ENCODE measurements around the gene RGCC. TPM values are rescaled to one million over a fixed set of nuclear protein-coding genes. Genes with fewer than 3 reads are reported as not detected.

RGCC gene
- total and polyA plus RNA-seq, 9 of the 15 experiments (the other 6 are each of a cell fraction or from before 2014, with no cell fraction given): 0.51 to 10.4 (median 5.8) TPM

- DNase-seq (ENCODE audit: extremely low read depth in 1 of 4, low spot score in 3 of 4) (peak in 3 of 4 experiments; percentile 7 to 25 (median 19)), ATAC-seq (peak; percentile 79), FAIRE-seq (no peak)
- peak overlapping the region; percentile 43 for H3K4me2 ChIP-seq (ENCODE audit: insufficient read depth, low read length)
- peaks cover 0 to 6% of the 10 kb centered on the region in 2 experiments; a peak in 2 of 5 replicates for H3K4me1 ChIP-seq (replicated peaks in 1 of 2; ENCODE audit: control insufficient read depth in 2 of 2, insufficient read depth in 2 of 2, low read length in 2 of 2)
- intact Hi-C loops (cut with micrococcal nuclease) (no loop called here), in situ Hi-C loops (cut with MboI) (no loop called here)
- H3K9me3 ChIP-seq (replicated peaks; ENCODE audit: control insufficient read depth, insufficient read depth, low read depth, low read length): no peaks in the 10 kb centered on the region
- H3K27me3 ChIP-seq (ENCODE audit: control insufficient read depth in 2 of 2, insufficient read depth in 2 of 2, low read length in 2 of 2): no peaks in the 10 kb centered on the region; a peak in 1 of 5 replicates
- H3K27ac ChIP-seq (ENCODE audit: extremely low read depth, low read depth, low read length): no peak overlapping the region
- WGBS (ENCODE audit: insufficient coverage, low coverage, missing lambda C conversion rate): 26% methylated on average over 8 of the region's 9 CpGs
- no peaks in the 10 kb centered on the region for H4K20me1 ChIP-seq (replicated peaks; ENCODE audit: control insufficient read depth, insufficient read depth, low read length)
- peaks cover 3% of the 10 kb centered on the region for H3K9me1 ChIP-seq (ENCODE audit: control insufficient read depth, insufficient read depth, low read length)
- ChIA-PET POLR2A (no interaction called here), CTCF (ENCODE audit: low intra/inter-chr PET ratio) (interaction anchor here (0.7 kb wide), 1 partner anchor 48 kb away, joined by 3 read pairs; no protein-coding TSS in a partner anchor)
- H3K9ac ChIP-seq (ENCODE audit: insufficient read depth in 1 of 2, low read depth in 2 of 2, low read length in 2 of 2): no peak overlapping the region
- TF ChIP-seq E2F6 (IDR thresholded peaks at IDR 0.05; ENCODE audit: borderline replicate concordance in 1 of 2, extremely low read depth in 1 of 2, insufficient read depth in 1 of 2, insufficient read length in 1 of 2, low read depth in 1 of 2, low read length in 1 of 2, poor library complexity in 1 of 2, severe bottlenecking in 1 of 2) (peak in 1 of 2 experiments; percentile 51), PHF20 (IDR thresholded peaks at IDR 0.05; ENCODE audit: partially characterized antibody) (no peak), L3MBTL2 (IDR thresholded peaks at IDR 0.05) (peak; percentile 77), KDM5B (IDR thresholded peaks at IDR 0.05; ENCODE audit: insufficient replicate concordance, low read depth, low read length) (no peak), YY1 (IDR thresholded peaks at IDR 0.05; ENCODE audit: borderline replicate concordance in 1 of 3, control insufficient read depth in 1 of 3, extremely low read depth in 1 of 3, insufficient read depth in 3 of 3, insufficient read length in 1 of 3, insufficient replicate concordance in 2 of 3, low read depth in 1 of 3, low read length in 2 of 3) (peak in 1 of 3 experiments; percentile 34), MGA (IDR thresholded peaks at IDR 0.05) (peak; percentile 47), KAT2B (IDR thresholded peaks at IDR 0.05; ENCODE audit: low read depth, low read length) (no peak)
- H2AFZ ChIP-seq (ENCODE audit: low read depth, low read length): peak overlapping the region; percentile 87
- no peak overlapping the region for H3K4me3 ChIP-seq
- H3K36me3 ChIP-seq (ENCODE audit: control insufficient read depth, insufficient read depth, low read length): no peaks in the 10 kb centered on the region
- no peaks in the 10 kb centered on the region for H3K79me2 ChIP-seq (ENCODE audit: control insufficient read depth, insufficient read depth, low read length)
- BruUV-seq (replicated peaks): no TSS peak
Observed at GRCh38 chr13:41512441-41512840, 55.1 kb downstream of the RGCC start.

Data from K562 (cell line).